CD14-positive monocyte (primary cell): ENCODE results near the gene KIRREL1. TPM values are rescaled to one million over a fixed set of nuclear protein-coding genes. Genes with fewer than 3 reads are reported as not detected.

Experiments
- DNase-seq, 3 donors: peaks; one replicate each; pipeline ENCODE4 v3.0.0-alpha.2; 2011 to 2022
- H2AFZ ChIP-seq: 2 replicates; pipeline ENCODE4 v1.6.0; 2012; ENCODE audit warnings: mild to moderate bottlenecking, low read depth, low read length, inconsistent platforms; ENCODE audit not compliant: insufficient read depth, poor library complexity, severe bottlenecking
- H3K27ac ChIP-seq, 2 donors: 1 replicate in 1 of 2; 2 replicates in 1 of 2; pipeline ENCODE4 v1.5.1; 2012 to 2013; ENCODE audit warnings: low read length in 2 of 2, control low read depth in 1 of 2, inconsistent platforms in 1 of 2, low read depth in 1 of 2, mild to moderate bottlenecking in 1 of 2
- H3K27me3 ChIP-seq, 2 donors: one replicate each; pipeline versions ENCODE4 v1.6.0 to v1.6.1; 2011 to 2013; ENCODE audit warnings: low read length in 2 of 2; ENCODE audit not compliant: control insufficient read depth in 2 of 2, insufficient read depth in 2 of 2
- H3K36me3 ChIP-seq, 2 donors: replicated peaks in 1 of 2; 1 replicate in 1 of 2; 2 replicates in 1 of 2; pipeline versions ENCODE4 v1.5.1 to v1.6.1; 2012 to 2013; ENCODE audit warnings: low read length in 2 of 2, control low read depth in 1 of 2, inconsistent platforms in 1 of 2, mild to moderate bottlenecking in 1 of 2; ENCODE audit not compliant: insufficient read depth in 2 of 2, control insufficient read depth in 1 of 2
- H3K4me1 ChIP-seq, 2 donors: 1 replicate in 1 of 2; 2 replicates in 1 of 2; pipeline versions ENCODE4 v1.5.1 to v1.6.1; 2012 to 2013; ENCODE audit warnings: low read length in 2 of 2, control low read depth in 1 of 2, inconsistent platforms in 1 of 2, mild to moderate bottlenecking in 1 of 2, moderate library complexity in 1 of 2; ENCODE audit not compliant: insufficient read depth in 2 of 2, control insufficient read depth in 1 of 2
- H3K4me2 ChIP-seq: replicated peaks from 2 replicates; pipeline ENCODE3; 2012; ENCODE audit warnings: low read length, moderate library complexity, mild to moderate bottlenecking; ENCODE audit not compliant: poor library complexity, severe bottlenecking; ENCODE audit errors: extremely low read depth
- H3K4me3 ChIP-seq, 3 experiments: fragments of 200-600 bp in 1 of 3; sonication (generic) in 1 of 3; replicated peaks in 1 of 3; 1 replicate in 2 of 3; 2 replicates in 1 of 3; pipeline ENCODE4 v1.5.1; 2011 to 2013; ENCODE audit warnings: low read length in 3 of 3, mild to moderate bottlenecking in 3 of 3, control low read depth in 2 of 3, low read depth in 2 of 3, inconsistent platforms in 1 of 3, moderate library complexity in 1 of 3
- H3K79me2 ChIP-seq: 2 replicates; pipeline ENCODE4 v1.6.0; 2012; ENCODE audit warnings: mild to moderate bottlenecking, control low read depth, inconsistent platforms, low read length, moderate library complexity; ENCODE audit not compliant: insufficient read depth
- H3K9ac ChIP-seq: 2 replicates; pipeline ENCODE4 v1.6.0; 2017; ENCODE audit warnings: low read length, mild to moderate bottlenecking; ENCODE audit not compliant: insufficient read depth, poor library complexity, severe bottlenecking
- H3K9me3 ChIP-seq, 2 donors: replicated peaks in 1 of 2; 1 replicate in 1 of 2; 2 replicates in 1 of 2; pipeline versions ENCODE4 v1.5.1 to v1.6.1; 2012 to 2013; ENCODE audit warnings: low read length in 2 of 2, control low read depth in 1 of 2; ENCODE audit not compliant: control insufficient read depth in 1 of 2, insufficient read depth in 1 of 2
- H4K20me1 ChIP-seq: 2 replicates; pipeline ENCODE4 v1.6.0; 2012; ENCODE audit warnings: mild to moderate bottlenecking, low read length, control low read depth, moderate library complexity; ENCODE audit not compliant: insufficient read depth
- H3K27ac Mint-ChIP-seq, 7 donors: one replicate each; pipeline ENCODE4 v1.8.0; 2020; ENCODE audit warnings: mild to moderate bottlenecking in 7 of 7, mixed read lengths in 7 of 7, moderate library complexity in 6 of 7, inconsistent platforms in 2 of 7
- H3K27me3 Mint-ChIP-seq, 3 donors: one replicate each; pipeline ENCODE4 v1.8.0; 2021 to 2022; ENCODE audit warnings: low read depth in 3 of 3, mild to moderate bottlenecking in 3 of 3, mixed read lengths in 3 of 3, moderate library complexity in 3 of 3, inconsistent platforms in 1 of 3
- H3K36me3 Mint-ChIP-seq, 2 donors: one replicate each; pipeline ENCODE4 v1.8.0; 2020; ENCODE audit warnings: mixed read lengths in 2 of 2, inconsistent platforms in 1 of 2, mild to moderate bottlenecking in 1 of 2
- H3K4me1 Mint-ChIP-seq: one replicate; pipeline ENCODE4 v1.8.0; 2020; ENCODE audit warnings: mild to moderate bottlenecking, mixed read lengths
- H3K4me3 Mint-ChIP-seq, 2 donors: one replicate each; pipeline ENCODE4 v1.8.0; 2020; ENCODE audit warnings: mild to moderate bottlenecking in 2 of 2, mixed read lengths in 2 of 2, moderate library complexity in 1 of 2
- H3K9me3 Mint-ChIP-seq, 7 donors: one replicate each; pipeline ENCODE4 v1.8.0; 2020 to 2022; ENCODE audit warnings: mixed read lengths in 7 of 7, mild to moderate bottlenecking in 6 of 7, moderate library complexity in 6 of 7, inconsistent platforms in 2 of 7
- WGBS: methylation state at CpG from one replicate; pipeline ENCODE4 v1.1.5; 2013; ENCODE audit warnings: missing lambda C conversion rate; ENCODE audit not compliant: insufficient coverage; 5-methylcytosine and 5-hydroxymethylcytosine counted together
- intact Hi-C, 2 donors: fragments of 100-400 bp; cut with micrococcal nuclease; formaldehyde crosslinking; loops; one replicate each; pipeline versions ENCODE4 v1.15.0 to v1.15.1; 2023
- polyA plus RNA-seq, 3 donors: library from polyadenylated mRNA; depleted of rRNA in 1 of 3; unstranded in 2 of 3; stranded (reverse) in 1 of 3; fragments of 300-500 nt in 2 of 3; fragments of >200 nt in 1 of 3; fragmentation: Illumina TruSeq in 2 of 3; gene quantifications; 1 replicate in 2 of 3; 2 replicates in 1 of 3; pipeline ENCODE4 v1.2.3, GENCODE V29; 2012 to 2021
- TF ChIP-seq, protein P1 (sequence below): fragments of 200-600 bp; IDR thresholded peaks from one replicate; pipeline ENCODE4 v1.8.0; 2022; ENCODE audit warnings: antibody characterized with exemption, mild to moderate bottlenecking

The KIRREL1 gene
- polyA plus RNA-seq, 3 donors: not detected

GRCh38 chr1:157971769-157972168, 21.7 kb upstream of the KIRREL1 start:
- Mint-ChIP-seq H3K27me3 (peaks cover 2 to 3% (median 2%) of the 10 kb centered on the region in 3 donors), H3K4me3 (no peak overlapping the region), H3K9me3 (peaks cover 0 to 8% (median 3%) of the 10 kb centered on the region in 7 donors), H3K27ac (no peak overlapping the region), H3K36me3 (no peaks in the 10 kb centered on the region), H3K4me1 (peaks cover 9% of the 10 kb centered on the region)
- H3K27me3 ChIP-seq: no peaks in the 10 kb centered on the region
- no peaks in the 10 kb centered on the region for H3K79me2 ChIP-seq
- H3K9me3 ChIP-seq: peaks cover 0 to 3% of the 10 kb centered on the region in 2 donors
- TF ChIP-seq, protein P1, sequence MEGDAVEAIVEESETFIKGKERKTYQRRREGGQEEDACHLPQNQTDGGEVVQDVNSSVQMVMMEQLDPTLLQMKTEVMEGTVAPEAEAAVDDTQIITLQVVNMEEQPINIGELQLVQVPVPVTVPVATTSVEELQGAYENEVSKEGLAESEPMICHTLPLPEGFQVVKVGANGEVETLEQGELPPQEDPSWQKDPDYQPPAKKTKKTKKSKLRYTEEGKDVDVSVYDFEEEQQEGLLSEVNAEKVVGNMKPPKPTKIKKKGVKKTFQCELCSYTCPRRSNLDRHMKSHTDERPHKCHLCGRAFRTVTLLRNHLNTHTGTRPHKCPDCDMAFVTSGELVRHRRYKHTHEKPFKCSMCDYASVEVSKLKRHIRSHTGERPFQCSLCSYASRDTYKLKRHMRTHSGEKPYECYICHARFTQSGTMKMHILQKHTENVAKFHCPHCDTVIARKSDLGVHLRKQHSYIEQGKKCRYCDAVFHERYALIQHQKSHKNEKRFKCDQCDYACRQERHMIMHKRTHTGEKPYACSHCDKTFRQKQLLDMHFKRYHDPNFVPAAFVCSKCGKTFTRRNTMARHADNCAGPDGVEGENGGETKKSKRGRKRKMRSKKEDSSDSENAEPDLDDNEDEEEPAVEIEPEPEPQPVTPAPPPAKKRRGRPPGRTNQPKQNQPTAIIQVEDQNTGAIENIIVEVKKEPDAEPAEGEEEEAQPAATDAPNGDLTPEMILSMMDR: no peak
- intact Hi-C loops: no loop called here
- H3K36me3 ChIP-seq: no peaks in the 10 kb centered on the region
- no peak overlapping the region for H3K27ac ChIP-seq
- H4K20me1 ChIP-seq: no peaks in the 10 kb centered on the region
- no peak for DNase-seq
- no peak overlapping the region for H3K4me2 ChIP-seq
- H3K4me3 ChIP-seq: no peak overlapping the region
- H3K4me1 ChIP-seq: no peaks in the 10 kb centered on the region
- H2AFZ ChIP-seq: no peak overlapping the region
- H3K9ac ChIP-seq: no peak overlapping the region

DNA sequence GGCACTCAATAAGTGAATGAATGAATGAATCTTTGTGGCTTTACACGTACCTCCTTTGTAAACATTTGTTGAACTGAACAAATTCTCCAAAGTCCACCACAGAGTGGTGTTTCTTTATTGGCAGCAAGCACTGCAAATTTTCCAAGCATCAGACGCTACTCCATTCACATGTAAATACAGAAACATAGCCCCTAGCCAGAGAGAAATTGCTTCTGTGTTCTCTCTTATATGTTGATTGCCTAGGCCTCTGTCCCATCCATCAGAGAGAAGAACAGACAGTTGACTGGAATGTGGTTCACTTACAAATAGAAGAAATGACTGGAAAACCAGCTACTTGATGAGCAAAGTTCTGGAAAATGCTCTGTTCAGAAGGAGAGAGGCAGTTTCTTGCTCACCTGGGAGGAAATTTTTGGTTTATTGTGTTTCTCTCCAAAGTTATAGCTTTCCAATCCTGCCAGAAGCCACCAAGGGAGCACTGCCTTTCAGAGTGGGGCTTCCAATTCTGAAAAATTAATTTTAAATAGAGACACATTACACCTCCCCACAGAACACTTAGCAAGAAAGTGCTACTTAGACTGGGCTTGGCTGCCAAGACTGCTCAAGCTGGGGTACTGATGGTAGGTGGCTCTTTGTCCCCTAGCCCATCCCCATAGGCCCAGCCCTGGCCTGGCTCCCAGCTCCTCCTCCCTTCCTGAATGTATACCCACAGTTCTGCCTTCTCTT, 18.1 kb upstream of the KIRREL1 start:
- Histone ChIP-seq H2AFZ (no peak overlapping the region), H3K27ac (no peak overlapping the region), H3K4me1 (no peaks in the 10 kb centered on the region), H3K4me2 (no peak overlapping the region), H3K9ac (no peak overlapping the region), H3K36me3 (no peaks in the 10 kb centered on the region), H3K9me3 (no peaks in the 10 kb centered on the region), H4K20me1 (no peaks in the 10 kb centered on the region), H3K27me3 (peaks cover 0 to 10% of the 10 kb centered on the region in 2 donors), H3K79me2 (no peaks in the 10 kb centered on the region), H3K4me3 (no peak overlapping the region)
- Mint-ChIP-seq H3K36me3 (no peaks in the 10 kb centered on the region), H3K4me1 (peaks cover 10% of the 10 kb centered on the region), H3K27ac (no peak overlapping the region), H3K9me3 (peaks cover 0 to 6% (median 0%) of the 10 kb centered on the region in 7 donors), H3K4me3 (no peak overlapping the region), H3K27me3 (peaks cover 8 to 27% (median 20%) of the 10 kb centered on the region in 3 donors)
- WGBS: 80% methylated on average over 1 of the region's 2 CpGs
- intact Hi-C loops: no loop called here
- DNase-seq: no peak
- TF ChIP-seq, protein P1: no peak
